ENCODE data around the gene ARHGAP15. TPM values are rescaled to one million over a fixed set of nuclear protein-coding genes. Genes with fewer than 3 reads are reported as not detected.

Gene ARHGAP15
- total RNA-seq, 1 donor from 2014 or later = 2.6 TPM

DNA sequence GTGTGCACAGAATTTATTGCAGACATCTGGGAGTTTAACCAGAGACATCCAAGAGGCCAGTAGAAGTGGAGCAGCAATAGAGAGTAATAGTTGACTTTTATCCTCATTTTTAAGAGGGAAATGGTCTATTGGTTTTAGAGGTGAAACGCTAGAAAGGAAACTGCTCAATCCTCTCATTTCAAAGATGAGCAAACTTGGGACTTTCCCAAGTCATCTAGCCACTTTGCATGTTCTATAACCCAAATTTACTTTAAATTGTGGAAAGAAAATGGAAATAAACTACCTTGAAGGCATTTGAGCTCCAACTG lies 601.7 kb downstream of the ARHGAP15 start:
- ATAC-seq = no peak

DNA sequence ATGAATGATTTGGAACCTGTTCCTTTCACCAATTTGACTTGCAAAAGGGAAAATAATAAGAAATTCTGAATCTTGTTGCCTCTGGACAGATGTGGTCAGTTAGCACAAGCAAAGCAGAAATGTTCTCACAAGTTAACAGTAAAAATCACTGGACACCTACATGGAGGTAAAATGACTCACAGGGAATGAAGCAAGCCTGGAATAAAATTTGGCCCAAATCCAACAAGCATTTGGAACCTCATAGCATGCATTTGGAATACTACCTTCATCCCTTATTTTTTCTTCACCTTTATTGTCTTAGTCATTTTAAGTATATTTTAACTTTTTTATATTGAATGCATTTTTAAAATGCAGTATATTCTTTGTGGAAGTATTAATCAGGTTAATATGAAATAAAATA lies 602.9 kb downstream of the ARHGAP15 start:
- ATAC-seq = no peak

DNA sequence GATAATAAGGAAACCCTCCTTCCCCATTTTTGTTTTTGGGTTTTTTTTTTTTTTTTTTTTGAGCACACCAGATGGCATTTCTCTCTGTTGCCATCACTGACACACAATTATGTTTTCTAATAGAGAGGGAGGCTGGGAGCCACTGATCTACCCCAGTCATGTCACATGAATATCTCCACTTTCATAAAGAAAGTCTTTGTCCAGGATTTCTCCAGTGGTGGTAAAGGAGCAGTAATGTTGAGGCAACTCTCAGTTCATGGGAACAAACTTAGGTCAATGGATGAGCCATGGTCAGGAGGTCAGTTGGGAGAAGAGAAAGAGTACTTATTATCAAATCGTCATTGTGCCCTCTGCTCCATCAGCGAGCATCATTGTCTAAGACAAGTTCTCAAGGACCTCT lies 603.7 kb downstream of the ARHGAP15 start:
- no peak for ATAC-seq

DNA sequence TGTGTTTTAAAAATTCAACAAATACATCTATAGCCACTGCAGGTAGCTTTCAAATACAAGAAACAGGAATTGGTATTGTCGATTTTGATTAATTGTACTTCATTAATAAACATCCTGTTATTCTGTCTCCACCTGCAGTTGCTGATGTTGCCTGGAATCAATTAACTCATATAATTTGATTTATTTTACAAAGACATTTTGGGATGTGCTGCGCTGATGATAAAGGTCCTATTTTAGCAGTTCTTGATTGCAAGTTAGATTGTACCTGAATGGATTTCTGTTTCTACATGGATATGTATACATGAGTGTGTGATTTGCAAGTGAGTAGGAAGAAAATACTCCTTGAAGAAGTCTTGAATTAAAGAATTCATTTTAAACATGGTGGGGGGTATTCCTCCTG lies 605.3 kb downstream of the ARHGAP15 start:
- no peak for ATAC-seq

DNA sequence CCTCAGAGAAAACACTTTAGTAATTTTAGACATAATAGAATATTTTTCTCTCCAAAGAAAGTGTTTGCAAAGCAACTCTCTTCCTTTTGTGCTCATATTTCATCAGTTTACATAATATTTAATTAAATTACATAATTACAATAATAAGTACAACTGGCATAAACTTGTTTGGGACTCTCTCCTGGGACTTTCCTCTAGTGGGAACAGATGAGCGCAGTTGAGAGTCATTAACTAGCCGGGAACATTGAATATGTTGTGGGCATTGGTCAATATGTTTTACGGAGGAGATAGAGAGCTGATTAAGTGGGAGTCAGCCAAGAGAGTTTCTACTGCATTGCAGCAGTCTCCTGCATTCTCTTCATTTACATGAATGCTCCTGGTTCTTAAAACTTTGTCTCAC lies 607.7 kb downstream of the ARHGAP15 start:
- no peak for ATAC-seq

DNA sequence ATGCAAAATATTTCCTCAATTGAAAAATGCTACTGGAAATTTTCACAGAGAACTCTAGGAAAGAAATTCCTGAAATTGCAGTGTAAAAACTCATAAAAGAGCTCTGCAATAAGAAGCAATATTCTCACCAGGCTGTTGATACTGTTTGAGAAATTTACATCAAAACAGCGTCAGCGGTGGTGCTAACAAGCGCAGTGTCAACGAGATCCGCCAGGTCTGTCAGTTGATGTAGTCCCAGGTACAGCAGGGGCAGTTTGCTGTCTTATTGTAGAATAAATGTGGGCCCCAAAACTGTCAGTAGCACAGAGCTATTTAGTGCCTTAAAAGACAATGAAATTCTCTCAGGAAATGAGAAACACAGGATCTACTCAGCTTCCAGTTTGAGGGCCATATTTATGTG lies 611.2 kb downstream of the ARHGAP15 start:
- ATAC-seq = no peak

DNA sequence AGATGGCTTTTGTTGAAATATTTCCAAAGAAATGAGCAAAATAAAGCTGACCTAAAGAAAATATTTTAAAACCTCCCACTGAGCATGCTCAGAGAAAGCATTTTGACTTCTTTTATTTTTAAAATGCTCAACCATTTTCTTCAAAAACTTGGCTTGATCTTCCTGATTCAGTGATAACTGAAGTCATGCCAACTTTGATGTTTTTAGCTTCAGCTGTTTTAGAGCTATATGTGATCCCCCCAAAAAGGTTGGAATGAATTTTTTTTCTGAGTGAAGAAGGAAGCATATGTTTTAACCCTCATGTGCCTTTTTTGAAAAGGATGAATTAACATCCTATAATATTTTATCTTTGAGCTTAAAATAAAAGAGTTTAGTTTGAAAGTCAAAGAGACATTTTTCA lies 612.0 kb downstream of the ARHGAP15 start:
- ATAC-seq = no peak

DNA sequence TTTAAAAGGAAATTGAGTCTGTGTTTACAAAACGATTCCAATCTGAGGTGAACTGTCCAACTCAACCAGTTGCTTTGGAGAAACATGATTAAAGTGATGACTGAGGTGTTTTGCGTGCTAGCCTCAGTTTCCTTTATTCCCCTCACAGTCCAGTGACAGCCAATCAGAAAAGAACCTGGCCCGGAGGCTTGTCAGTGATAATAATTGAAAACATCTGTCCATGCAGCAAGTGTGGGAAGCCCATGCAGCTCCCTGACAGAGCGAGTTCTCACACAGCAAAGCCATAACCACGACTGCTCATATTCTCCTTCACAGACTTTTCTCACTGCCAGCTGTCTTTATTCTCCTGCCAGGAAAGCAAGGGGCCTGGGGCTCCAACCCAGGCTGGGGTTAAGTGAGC lies 613.4 kb downstream of the ARHGAP15 start:
- ATAC-seq = no peak

DNA sequence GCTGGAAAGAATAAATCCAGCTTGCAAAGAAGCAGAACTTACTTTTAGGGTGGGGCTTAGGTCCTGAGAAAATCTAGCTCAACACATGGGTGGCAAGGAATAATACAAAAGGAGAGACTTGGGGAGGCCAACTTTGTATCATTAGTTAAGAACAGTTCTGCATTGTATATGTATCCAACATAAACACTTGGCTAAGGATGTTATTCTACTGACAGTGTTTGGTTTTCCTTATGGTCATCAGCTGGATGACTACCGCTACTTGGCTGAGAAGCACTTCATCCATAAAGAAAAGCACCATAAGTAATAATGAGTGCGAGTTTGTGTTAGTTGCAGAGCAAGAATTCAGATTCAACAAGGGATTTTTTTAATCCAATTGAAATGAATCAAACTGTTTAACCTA lies 614.9 kb downstream of the ARHGAP15 start:
- ATAC-seq = no peak

DNA sequence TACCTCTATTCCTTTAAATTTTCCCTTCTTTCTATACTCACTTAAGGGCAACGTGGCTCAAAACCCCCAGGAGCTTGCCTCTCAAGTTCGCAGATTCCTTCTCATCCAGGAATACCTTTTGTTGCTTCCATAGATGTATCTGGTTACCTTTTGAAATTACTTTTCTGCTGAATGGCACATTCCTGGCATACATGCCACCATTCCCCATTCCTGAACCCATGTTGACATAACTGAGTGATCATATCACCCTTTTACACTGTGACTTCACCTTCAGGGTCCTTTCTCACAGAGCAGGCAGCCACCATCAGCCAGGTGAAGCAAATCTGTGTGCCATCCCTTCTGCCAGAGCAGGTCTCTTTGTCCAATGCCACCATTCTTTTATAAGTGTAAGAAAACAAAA lies 615.8 kb downstream of the ARHGAP15 start:
- ATAC-seq = no peak

DNA sequence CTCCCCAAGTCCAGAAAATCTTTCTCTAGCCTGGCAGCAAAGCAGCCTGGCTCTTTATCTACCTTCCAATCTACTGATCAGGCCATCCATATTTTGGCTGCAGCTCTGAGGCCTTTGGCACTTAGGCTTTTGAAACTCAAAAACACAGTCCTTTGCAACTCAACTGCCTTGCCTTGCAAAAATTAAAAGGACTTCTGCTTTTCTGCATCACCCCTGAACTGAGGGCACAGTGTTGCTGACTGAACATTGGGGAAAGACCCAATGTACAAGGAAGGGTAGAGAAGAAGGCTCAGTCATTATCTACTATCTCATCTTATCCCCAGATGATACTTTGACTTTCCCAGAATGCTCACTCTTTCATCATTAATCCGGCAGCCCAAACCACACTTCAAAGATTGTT lies 625.5 kb downstream of the ARHGAP15 start:
- ATAC-seq = no peak

DNA sequence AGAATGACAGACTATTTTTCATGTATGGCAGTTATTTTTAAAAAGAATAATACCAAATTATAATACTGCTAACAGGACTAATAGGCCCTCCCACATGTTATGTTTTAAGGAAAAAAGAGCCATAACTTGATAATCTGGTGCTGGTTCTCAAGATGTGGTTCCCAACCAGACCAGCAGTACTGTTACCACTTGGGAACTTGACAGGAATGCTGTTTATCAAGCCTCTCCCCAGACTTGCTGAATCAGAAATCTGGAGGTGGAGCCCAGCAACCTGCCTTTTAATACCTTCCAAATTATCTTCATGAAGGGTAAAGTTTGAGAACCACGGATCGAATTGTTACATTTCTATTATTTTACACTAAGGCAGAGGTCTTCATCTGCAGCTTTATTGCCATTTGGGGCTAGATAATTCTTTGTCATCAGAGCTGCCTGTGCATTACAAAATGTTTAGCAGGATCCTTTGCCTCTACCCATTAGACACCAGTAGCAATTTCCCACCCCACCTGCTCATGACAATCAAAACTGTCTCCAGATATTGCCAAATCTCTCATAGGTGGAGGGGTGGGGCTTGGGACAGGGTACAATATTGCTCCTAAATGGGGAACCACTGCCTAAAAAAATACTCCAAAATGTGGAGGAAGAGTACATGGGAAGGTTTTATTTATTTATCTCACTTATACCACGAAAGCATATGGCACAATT lies 629.6 kb downstream of the ARHGAP15 start:
- no peak for ATAC-seq

DNA sequence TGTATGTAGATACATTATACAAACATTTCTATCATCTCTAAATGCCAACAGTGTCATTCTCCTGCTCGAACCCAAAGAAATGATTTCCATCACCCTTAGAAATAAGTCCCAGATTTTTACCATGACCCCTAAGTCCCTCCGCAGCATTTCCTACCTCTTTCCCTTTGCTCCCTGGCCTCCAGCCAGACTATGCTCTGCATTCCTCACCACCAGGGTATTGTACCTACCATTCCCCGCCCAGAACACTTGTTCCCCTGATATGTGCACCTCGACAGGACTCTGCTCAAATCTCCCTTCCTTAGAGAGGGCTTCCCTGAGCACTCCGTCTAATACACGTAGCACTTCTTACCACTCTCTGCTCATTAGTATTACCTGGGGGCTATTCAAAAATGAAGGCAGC lies 630.2 kb downstream of the ARHGAP15 start:
- ATAC-seq = no peak

DNA sequence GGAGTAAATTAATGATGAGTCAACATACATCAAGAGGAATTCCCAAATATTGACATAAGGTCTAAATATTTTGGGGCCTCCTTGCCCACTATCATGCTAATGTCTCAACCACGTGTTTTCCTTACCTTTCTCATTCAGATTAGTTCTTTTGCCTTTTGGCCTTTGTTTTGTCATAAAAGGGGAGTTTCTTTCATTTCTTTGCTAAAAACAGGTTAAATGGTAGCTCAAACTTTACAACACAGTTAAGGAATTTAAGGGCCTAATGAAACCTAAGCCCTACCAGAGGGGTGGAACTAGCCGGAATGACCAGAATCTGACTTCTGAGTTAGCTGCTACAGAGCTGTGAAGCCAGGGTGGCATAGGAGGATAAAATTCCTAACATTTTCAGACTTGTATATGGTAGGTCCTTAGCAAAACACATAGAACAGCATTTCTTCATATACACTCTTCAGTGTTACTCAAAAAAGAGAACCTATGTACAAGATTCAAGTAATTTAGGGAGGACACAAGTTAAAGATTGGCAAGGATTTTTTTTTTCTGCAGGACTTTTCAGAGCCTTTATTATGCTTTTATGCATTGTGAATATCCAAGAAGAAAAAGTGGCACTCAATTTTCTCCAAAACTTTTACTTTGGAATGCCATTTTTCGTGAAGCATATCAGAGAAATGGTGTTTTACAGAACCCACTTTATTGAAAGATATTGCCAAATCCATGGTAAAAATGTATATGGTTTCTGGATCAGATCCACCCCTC lies 633.1 kb downstream of the ARHGAP15 start:
- ATAC-seq = no peak

DNA sequence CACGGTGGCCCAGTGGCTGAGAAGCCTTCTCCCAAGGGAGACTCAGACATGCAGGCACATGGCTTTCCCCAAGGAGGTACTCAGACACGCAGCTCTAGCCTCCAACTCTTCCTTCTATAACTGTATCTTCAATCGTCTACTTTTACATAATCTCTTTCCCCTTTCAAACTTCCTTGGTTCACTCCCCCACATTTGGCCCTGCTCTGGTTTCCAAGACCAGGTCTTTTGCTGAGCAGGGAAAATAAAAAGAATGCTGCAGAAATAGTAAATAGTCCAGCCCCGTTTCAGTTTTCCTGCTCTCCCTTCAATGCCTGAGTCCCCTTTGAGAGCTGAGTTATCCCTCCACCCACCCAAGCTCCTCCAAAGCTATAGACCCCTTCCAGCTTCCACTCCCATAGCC lies 635.0 kb downstream of the ARHGAP15 start:
- no peak for ATAC-seq

DNA sequence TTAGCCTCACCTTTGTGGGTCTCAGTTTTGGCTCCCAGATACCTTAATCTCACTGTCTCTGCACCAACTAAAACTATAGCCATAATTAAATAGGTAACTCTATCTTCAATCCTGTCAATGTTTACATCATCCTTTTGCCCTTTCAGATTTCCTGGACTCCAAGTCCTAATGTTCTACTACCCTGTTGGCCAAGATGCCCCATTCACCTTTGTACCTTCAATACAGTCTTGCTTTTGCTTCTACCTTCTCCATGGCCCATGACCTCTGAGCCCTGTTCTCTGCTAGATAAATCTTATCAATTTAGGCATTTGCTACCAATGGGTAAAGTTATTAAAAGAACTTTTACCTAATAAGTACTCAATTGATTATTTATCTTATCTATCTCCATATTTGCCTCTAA lies 635.5 kb downstream of the ARHGAP15 start:
- ATAC-seq = no peak

DNA sequence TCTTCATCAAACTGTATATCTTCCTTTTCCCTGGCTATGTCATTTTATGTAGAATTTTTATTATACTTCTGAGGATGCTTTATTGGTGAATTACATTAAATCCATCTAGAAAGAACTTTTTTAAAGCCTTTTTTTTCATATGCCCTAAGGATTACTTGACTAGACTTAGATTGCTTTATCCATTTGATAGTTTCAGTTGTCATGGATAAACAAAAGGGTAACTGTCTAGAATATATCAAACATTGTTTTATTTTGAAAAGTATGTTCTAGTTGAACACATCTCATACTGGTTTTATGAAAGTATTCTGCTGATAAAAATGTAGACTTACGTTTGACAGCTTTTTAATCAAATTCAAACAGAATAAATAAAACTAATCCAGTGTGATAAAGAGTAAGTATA lies 639.8 kb downstream of the ARHGAP15 start:
- no peak for ATAC-seq

DNA sequence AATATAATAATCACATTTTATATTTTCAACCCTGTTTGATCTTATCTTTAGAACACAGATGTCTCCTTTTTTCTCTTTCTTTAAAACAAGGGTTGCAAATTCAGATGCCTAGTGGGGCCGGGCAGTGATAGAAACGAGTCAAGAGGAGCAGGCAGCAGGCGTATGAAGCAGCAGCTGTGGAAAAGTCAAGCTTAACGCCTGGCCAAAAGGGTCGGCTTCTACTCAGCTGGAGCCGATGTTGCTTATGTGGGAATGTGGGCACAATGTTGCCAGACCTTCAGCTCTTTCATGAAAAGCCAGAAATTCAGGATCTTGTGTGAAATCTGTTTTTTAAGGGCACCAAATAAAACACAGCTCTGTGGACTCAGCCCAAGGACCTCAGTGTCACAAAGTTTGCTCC lies 642.7 kb downstream of the ARHGAP15 start:
- no peak for ATAC-seq

DNA sequence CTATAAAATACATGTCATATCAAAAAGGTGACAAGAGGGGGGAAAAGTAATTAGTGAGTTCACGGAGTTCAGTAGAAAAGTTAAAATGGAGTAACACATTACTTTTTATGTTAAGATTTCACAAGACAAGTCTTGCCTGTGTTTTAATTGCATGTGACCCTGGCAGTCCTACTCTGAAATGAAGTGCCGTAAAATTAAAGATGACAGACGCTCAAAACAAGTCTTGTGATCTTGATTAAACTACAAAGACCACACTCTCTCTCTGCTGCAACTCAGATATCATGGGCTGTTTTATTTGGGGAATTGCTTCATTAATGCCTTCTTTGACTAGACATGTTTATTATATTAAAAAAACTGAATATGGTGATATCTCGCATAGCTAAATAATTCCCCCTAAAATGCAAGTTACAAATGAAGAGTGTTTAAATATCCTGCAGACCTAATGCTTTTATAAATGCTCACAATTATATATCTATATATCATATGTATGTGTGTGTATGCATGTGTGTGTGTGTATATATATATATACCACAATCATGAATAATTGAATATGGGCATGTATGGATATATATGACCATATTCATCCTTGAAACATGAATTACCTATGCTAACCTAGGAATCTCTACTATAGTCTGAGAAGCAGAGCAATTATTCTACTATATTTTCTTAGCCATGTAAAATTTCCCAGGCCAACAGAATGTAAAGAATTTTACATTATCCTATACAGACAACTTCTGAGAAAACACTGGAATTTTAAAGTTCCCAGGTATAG lies 647.5 kb downstream of the ARHGAP15 start:
- no peak for ATAC-seq

DNA sequence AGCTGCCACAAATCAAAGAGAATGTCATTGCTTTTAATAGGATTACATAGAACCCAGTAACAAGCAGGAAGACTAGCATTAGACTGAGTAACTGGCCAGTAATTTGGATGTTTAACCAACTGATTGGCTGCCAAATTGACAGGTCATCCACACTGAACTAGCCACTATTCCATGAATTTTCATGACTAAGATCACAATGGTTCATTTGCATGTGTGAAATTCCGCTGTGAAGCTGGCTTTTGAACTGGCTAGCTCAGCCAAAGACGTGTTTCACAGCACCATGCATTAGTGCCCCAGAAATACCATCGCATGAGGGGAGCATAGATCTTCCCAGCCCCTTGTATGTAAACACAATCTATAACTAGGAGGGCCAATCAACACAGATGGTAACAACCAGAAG lies 649.8 kb downstream of the ARHGAP15 start:
- no peak for ATAC-seq

DNA sequence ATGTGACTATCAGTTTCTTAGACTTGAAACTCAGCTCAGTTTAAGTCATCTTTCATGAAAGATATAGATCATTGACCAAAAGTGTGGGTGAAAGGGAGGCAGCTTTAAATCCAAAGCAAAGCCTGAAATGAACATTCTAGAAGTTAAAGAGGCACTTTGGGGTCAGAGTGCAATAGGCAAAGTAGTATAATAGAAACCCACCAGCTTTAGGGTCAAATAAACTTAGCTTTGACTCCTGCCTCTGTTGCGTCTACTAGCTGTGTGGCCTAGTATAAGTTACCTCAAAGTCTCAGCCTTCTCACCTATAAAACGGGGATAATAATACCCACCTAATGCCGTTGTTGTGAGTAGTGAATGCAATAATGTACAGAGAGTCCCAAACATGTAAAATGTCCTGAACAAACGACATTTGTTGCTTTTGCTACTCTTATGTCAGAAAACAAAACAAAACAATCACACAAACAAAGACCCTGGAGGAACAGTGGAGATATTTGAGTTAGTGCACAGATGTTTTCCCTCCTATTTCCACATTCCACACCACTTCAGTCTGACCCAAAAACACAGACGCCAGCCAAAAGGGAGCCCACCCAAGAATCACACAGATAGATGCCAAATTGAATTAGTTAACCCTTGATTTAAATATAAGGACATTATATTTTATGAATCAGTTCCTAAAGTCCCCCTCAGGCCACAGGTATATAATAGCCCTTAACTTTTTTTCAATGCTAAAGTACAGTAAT lies 657.0 kb downstream of the ARHGAP15 start:
- no peak for ATAC-seq

DNA sequence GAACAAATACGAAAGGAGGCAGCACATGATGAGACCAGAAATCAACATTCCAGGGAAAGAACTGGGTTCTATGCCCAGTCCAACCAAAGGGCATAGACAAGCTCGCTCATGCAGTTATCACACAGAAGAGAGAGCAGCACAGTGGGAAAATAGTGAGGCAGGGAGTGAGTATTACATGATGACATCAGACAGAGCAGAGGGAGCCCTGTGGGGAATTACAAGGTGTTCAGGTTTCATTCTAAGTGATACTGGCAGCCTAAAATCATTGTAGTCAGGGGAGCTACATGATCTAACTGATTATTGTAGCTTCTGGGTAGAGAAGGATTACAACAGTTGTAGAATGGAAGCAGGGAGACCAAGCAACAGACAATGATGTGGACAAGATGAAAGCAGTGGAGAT lies 658.5 kb downstream of the ARHGAP15 start:
- no peak for ATAC-seq

DNA sequence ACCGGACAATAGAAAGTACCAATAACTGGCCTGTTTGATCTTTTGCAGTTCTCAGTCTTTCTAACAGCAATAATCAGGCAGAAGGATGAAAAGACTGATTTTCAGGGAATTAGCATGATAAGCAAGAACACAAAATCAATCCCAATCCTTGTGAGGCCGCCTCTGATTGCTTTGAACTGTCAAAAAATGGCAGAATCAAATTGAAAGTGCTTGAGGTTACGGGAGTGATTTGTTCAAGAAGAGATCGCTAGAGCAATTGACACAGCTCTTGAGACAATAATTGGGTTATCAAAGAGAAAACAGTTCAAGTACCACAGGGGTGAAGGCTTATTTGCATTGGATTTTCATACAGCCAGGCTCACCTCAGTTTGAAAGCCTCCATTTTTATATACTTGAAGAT lies 663.4 kb downstream of the ARHGAP15 start:
- no peak for ATAC-seq
